Articular chondrocyte of knee joint (primary cell): ENCODE measurements around the gene ZNF367. TPM values are rescaled to one million over a fixed set of nuclear protein-coding genes. Genes with fewer than 3 reads are reported as not detected.

Experiments
- total RNA-seq: library from RNA; depleted of rRNA; stranded (reverse); fragments of >200 nt; gene quantifications from 2 replicates; pipeline ENCODE4 v1.2.3, GENCODE V29; 2012

The ZNF367 gene
- 4.2 and 8.3 TPM in 2 replicates for total RNA-seq

DNA sequence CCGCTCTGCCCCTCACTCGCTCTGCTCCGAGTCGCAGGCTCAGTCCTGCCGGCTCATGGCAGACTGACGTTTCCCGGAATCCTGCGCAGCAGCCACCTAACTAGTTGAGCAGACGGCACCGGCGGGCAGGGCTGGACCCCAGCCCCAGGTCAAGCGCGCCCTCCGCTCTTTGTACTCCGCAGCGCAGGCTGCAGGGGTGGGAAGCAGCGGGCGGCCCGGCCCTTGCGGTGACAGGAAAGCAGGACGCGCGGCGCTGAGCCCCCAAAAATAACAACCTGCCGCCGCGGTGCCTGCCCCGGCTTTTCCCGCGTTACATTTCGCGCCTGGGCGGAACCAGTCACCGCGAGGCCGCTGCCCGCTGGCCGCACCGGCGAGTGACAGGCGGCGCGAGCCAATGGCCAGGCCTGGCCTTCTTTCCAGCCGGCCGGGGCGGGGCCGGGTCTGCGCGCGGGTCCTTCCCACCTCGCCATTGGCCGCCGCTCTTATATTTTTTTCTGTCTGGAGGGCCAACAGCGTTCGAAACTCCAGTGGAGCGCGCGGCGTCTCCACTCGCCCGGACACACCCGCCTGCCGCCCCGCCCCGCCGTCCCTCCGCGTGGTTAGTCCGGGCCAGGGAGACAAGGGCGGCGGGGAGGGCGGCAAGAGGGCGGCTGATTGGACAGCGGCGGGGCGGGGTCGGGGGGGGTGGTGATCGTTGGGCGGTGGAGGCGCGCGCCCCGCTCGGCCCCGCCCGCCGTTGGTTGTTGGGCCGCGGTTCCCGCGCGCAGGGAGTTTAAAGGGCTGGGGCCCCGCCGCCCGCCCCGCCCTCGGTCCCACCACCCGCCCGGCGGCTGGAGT lies at the start of gene ZNF367:
Gene ZNF367 (minus strand): TSS at position 288 of the 837 bp plus-strand sequence. CDS start 338 bp downstream, outside the sequence.

DNA sequence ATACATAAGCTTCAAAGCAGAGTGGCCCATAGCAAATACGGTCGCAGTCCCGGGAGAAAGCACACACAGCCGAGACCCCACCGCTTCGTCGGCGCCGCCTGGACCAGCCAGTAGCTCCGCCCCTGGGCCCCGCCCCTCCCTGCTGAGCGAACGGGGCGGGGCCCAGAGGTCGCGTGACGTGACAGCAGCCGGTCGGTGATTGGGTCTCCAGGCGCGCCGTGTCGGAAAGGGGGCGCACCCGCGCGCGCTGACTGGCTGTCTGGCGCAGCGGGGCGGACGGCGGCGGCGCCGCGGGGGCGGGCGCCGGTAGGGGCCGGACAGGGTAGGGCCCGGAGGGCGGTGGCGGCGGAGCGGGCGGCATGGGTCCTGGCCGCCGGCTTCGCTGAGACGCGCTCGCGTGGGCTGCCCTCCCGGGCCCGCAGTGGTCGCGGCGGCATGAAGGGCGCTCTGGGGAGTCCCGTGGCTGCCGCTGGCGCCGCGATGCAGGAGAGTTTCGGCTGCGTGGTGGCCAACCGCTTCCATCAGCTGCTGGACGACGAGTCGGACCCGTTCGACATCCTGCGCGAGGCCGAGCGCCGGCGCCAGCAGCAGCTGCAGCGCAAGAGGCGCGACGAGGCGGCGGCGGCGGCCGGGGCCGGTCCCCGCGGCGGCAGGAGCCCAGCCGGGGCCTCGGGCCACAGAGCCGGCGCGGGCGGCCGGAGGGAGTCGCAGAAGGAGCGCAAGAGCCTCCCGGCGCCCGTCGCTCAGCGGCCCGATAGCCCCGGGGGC lies 31.9 kb upstream of the ZNF367 start, which contains the start of gene HABP4:
Gene HABP4 (plus strand): TSS at position 325 of the 768 bp plus-strand sequence. CDS start 111 bp downstream, at position 436.

GRCh38 chr9:96383165-96383942 lies 34.8 kb downstream of the ZNF367 start, which contains the start of gene SLC35D2:
TSS of gene SLC35D2 (minus strand) at chr9:96383711. CDS start at chr9:96383634, 77 bp downstream.

Other genes with a start within 250 kb of the ZNF367 start
- gene HSD17B3, start 116.2 kb downstream of the ZNF367 start, total RNA-seq: not detected in 2 replicates
- gene SLC35D2, start 34.7 kb downstream of the ZNF367 start, total RNA-seq: 23.7 and 28.2 TPM in 2 replicates
- 15.2 and 16.1 TPM in 2 replicates for gene HABP4, start 31.8 kb upstream of the ZNF367 start, total RNA-seq
- 23.7 and 30.2 TPM in 2 replicates for gene CDC14B, start 201.5 kb upstream of the ZNF367 start, total RNA-seq
- 36.3 and 48.1 TPM in 2 replicates for gene PRXL2C, start 236.9 kb upstream of the ZNF367 start, total RNA-seq